ENCODE measurements around the gene POLR2E. TPM values are rescaled to one million over a fixed set of nuclear protein-coding genes. Genes with fewer than 3 reads are reported as not detected.

The POLR2E gene
- polyA plus RNA-seq, 3 donors: 183 to 222 (median 195) TPM

DNA sequence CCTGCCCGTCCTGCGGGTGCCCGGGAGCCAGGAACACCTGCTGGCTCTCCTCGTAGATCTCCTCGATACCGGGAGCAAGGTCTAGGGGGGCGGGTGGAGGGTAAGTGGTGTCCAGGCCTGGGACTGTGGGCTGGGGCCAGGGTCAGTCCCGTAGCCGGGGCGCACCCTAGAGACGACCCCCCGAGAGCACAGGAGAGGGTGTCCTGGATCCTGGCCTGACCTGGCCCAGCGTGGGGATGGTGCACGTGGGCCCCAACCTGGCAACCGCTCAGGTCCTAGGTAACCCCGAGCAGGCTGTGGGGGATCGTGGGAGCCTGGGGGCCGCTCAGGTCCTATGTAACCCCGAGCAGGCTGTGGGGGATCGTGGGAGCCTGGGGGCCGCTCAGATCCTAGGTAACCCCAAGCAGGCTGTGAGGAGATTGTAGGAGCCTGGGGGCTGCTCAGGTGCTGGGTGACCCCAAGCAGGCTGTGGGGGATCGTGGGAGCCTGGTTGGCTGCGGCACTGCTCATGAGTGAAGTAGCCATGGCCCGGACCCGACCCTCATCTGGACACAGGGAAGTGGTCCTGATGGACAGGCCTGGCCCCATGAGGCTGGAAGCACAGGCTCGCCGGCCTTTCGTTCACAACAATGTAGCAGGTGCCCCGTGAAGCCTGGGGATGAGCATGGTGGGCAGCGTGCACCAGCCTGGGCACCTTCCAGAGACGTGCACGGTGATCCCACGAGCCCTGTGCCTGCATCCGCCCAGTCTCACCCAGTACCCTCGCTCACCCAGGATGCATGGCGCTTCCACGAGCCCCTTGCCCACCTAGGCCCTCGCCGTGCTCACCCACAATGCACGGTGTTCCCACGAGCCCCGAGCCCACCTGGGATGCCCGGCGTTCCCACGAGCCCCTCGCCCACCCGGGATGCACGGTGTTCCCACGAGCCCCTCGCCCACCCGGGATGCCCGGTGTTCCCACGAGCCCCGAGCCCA is 14.8 kb upstream of the POLR2E start:
- no peak overlapping the region for H3K4me2 ChIP-seq (replicated peaks; ENCODE audit: extremely low read depth, low read length, poor library complexity, severe bottlenecking)
- peaks cover 92% of the 10 kb centered on the region for H4K20me1 ChIP-seq (ENCODE audit: insufficient read depth, low read length)
- no peak overlapping the region for H3K27ac ChIP-seq (ENCODE audit: low read depth in 1 of 2, low read length in 2 of 2)
- intact Hi-C loops (cut with micrococcal nuclease): loop anchor here (5.0 to 10.0 kb wide), 4 partner anchors 82 to 135 kb away; partner anchors contain the start of genes ATP5F1D (in 2 of the 2), CNN2 (in 1 of the 2), MIDN (in 1 of the 2) and RNU6-2 (in 1 of the 2)
- H3K4me3 ChIP-seq (replicated peaks in 1 of 3; ENCODE audit: low read depth in 2 of 3, low read length in 3 of 3): no peak overlapping the region
- no peak overlapping the region for H3K4me3 Mint-ChIP-seq
- H3K36me3 Mint-ChIP-seq: peaks cover 15 to 60% of the 10 kb centered on the region in 2 donors
- H3K9ac ChIP-seq (ENCODE audit: insufficient read depth, low read length, poor library complexity, severe bottlenecking): no peak overlapping the region
- peaks cover 14% of the 10 kb centered on the region for H3K79me2 ChIP-seq (ENCODE audit: insufficient read depth, low read length)
- no peaks in the 10 kb centered on the region for H3K27me3 Mint-ChIP-seq (ENCODE audit: low read depth in 3 of 3)
- H3K27me3 ChIP-seq (ENCODE audit: control insufficient read depth in 2 of 2, insufficient read depth in 2 of 2, low read length in 2 of 2): no peaks in the 10 kb centered on the region
- peak overlapping the region in 1 of 7 donors; percentile 55 for H3K27ac Mint-ChIP-seq
- H3K9me3 ChIP-seq (replicated peaks in 1 of 2; ENCODE audit: control insufficient read depth in 1 of 2, insufficient read depth in 1 of 2, low read length in 2 of 2): no peaks in the 10 kb centered on the region
- TF ChIP-seq, protein P1, sequence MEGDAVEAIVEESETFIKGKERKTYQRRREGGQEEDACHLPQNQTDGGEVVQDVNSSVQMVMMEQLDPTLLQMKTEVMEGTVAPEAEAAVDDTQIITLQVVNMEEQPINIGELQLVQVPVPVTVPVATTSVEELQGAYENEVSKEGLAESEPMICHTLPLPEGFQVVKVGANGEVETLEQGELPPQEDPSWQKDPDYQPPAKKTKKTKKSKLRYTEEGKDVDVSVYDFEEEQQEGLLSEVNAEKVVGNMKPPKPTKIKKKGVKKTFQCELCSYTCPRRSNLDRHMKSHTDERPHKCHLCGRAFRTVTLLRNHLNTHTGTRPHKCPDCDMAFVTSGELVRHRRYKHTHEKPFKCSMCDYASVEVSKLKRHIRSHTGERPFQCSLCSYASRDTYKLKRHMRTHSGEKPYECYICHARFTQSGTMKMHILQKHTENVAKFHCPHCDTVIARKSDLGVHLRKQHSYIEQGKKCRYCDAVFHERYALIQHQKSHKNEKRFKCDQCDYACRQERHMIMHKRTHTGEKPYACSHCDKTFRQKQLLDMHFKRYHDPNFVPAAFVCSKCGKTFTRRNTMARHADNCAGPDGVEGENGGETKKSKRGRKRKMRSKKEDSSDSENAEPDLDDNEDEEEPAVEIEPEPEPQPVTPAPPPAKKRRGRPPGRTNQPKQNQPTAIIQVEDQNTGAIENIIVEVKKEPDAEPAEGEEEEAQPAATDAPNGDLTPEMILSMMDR (IDR thresholded peaks at IDR 0.05): no peak
- DNase-seq: no peak
- no peak overlapping the region for H2AFZ ChIP-seq (ENCODE audit: insufficient read depth, low read depth, low read length, poor library complexity, severe bottlenecking)
- peaks cover 56 to 73% of the 10 kb centered on the region in 2 donors for H3K36me3 ChIP-seq (replicated peaks in 1 of 2; ENCODE audit: control insufficient read depth in 1 of 2, insufficient read depth in 2 of 2, low read length in 2 of 2)
- H3K9me3 Mint-ChIP-seq: no peaks in the 10 kb centered on the region
- H3K4me1 ChIP-seq (ENCODE audit: control insufficient read depth in 1 of 2, insufficient read depth in 2 of 2, low read length in 2 of 2): peaks cover 29 to 44% of the 10 kb centered on the region in 2 donors
- WGBS (ENCODE audit: insufficient coverage): 93% methylated on average over 47 of the region's 54 CpGs
- peaks cover 20% of the 10 kb centered on the region for H3K4me1 Mint-ChIP-seq

DNA sequence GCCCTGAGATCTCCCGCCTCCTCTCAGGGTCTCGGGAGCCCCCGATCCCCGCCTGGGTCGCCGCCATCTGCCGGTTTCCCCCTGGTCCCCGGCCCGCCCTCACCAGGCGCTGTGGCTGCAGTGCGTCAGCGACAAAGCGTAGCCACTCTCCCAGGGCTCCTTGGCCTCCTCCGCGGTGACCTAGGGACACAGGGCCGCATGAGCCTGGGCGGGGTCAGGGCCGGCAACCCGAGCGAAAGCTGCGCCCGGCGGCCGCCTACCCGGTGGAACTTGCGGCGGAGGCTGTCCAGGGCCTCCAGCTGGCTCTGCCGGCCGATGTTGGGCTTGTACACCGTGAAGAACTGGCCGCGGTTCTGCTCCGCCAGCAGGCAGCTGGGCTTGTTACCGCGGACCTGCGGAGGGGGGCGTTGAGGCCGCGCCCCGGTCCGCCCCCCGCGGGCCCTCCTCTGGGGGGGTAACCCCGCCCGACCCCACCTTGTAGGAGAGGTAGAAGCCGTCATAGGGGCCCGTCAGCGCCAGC is 13.9 kb upstream of the POLR2E start:
- no peak for DNase-seq
- H3K36me3 Mint-ChIP-seq: peaks cover 15 to 52% of the 10 kb centered on the region in 2 donors
- TF ChIP-seq, protein P1 (IDR thresholded peaks at IDR 0.05): no peak
- Histone ChIP-seq H3K4me3 (replicated peaks in 1 of 3; ENCODE audit: low read depth in 2 of 3, low read length in 3 of 3) (no peak overlapping the region), H3K4me2 (replicated peaks; ENCODE audit: extremely low read depth, low read length, poor library complexity, severe bottlenecking) (no peak overlapping the region), H3K9ac (ENCODE audit: insufficient read depth, low read length, poor library complexity, severe bottlenecking) (no peak overlapping the region), H3K27me3 (ENCODE audit: control insufficient read depth in 2 of 2, insufficient read depth in 2 of 2, low read length in 2 of 2) (no peaks in the 10 kb centered on the region), H3K36me3 (replicated peaks in 1 of 2; ENCODE audit: control insufficient read depth in 1 of 2, insufficient read depth in 2 of 2, low read length in 2 of 2) (peaks cover 53 to 68% of the 10 kb centered on the region in 2 donors), H3K79me2 (ENCODE audit: insufficient read depth, low read length) (peaks cover 17% of the 10 kb centered on the region), H3K9me3 (replicated peaks in 1 of 2; ENCODE audit: control insufficient read depth in 1 of 2, insufficient read depth in 1 of 2, low read length in 2 of 2) (no peaks in the 10 kb centered on the region), H3K4me1 (ENCODE audit: control insufficient read depth in 1 of 2, insufficient read depth in 2 of 2, low read length in 2 of 2) (peaks cover 31 to 43% of the 10 kb centered on the region in 2 donors), H2AFZ (ENCODE audit: insufficient read depth, low read depth, low read length, poor library complexity, severe bottlenecking) (no peak overlapping the region), H4K20me1 (ENCODE audit: insufficient read depth, low read length) (peaks cover 90% of the 10 kb centered on the region), H3K27ac (ENCODE audit: low read depth in 1 of 2, low read length in 2 of 2) (no peak overlapping the region)
- H3K27ac Mint-ChIP-seq: no peak overlapping the region
- H3K4me1 Mint-ChIP-seq: peaks cover 21% of the 10 kb centered on the region
- no peaks in the 10 kb centered on the region for H3K9me3 Mint-ChIP-seq
- intact Hi-C loops (cut with micrococcal nuclease): loop anchor here in 1 of 2 donors (10.0 kb wide), 2 partner anchors 84 to 136 kb away; partner anchors contain the start of genes ATP5F1D, CNN2, MIDN and RNU6-2
- 92% methylated on average over 31 of the region's 48 CpGs for WGBS (ENCODE audit: insufficient coverage)
- H3K27me3 Mint-ChIP-seq (ENCODE audit: low read depth in 3 of 3): no peaks in the 10 kb centered on the region
- H3K4me3 Mint-ChIP-seq: no peak overlapping the region
